DOHH2 (cell line): Measurements from ENCODE around the gene RNF125.

Experiments
- CTCF ChIP-seq: fragments of 200-600 bp; sonication (generic); IDR thresholded peaks from one replicate; pipeline ENCODE4 v1.5.1; 2014; ENCODE audit warnings: antibody characterized with exemption, mild to moderate bottlenecking, low read depth, low read length; ENCODE audit not compliant: poor library complexity, severe bottlenecking
- EZH2phosphoT487 ChIP-seq: fragments of 200-600 bp; sonication (generic); IDR thresholded peaks from 2 replicates; pipeline ENCODE4 v1.6.1; 2017; ENCODE audit warnings: borderline replicate concordance, mild to moderate bottlenecking, antibody characterized with exemption, low read length, moderate library complexity, mixed read lengths

DNA sequence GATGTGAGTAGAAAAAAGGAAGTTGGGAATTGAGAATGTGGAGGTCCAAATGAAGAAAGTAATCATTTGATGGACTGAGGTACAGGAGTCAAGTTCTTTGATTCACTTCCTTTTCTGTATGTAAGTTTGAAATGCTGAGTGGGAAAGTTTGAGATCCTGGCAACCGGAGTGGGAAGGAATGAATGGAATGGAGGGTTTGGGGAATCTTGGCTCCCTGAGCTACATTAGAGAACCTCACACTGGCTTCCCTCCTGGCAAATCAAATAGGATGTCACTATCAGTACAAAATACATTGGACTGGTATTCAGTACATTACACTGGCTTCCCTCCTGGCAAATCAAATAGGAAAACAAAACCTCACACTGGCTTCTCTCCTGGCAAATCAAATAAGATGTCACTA lies 63.3 kb downstream of the RNF125 start:
- no peak for TF ChIP-seq EZH2phosphoT487
- no peak for TF ChIP-seq CTCF
